ENCODE results near the gene CERS6. TPM values are rescaled to one million over a fixed set of nuclear protein-coding genes. Genes with fewer than 3 reads are reported as not detected.

The CERS6 gene
- total RNA-seq, 1 donor from 2014 or later: 11.3 TPM

DNA sequence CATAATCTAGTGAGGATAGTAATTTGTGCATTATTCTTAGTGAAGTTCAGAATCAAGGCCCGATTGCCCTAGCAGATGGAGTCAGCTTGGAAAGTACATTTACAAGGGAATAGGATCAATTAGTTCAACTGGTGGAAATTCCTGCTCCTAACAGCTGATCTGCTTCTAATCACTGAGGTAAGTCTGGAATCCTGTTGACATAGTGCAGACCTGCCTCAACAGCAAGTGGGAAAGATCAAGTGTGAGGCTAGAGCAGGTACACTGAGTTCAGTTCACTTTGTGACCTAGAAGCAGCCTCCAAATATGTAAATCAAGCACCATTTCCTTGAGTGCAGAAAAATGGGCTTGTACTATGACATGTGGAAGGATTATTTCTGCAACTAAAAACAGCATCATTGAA is 235.1 kb downstream of the CERS6 start:
- ATAC-seq (no peak), DNase-seq (ENCODE audit: low spot score) (no peak)

DNA sequence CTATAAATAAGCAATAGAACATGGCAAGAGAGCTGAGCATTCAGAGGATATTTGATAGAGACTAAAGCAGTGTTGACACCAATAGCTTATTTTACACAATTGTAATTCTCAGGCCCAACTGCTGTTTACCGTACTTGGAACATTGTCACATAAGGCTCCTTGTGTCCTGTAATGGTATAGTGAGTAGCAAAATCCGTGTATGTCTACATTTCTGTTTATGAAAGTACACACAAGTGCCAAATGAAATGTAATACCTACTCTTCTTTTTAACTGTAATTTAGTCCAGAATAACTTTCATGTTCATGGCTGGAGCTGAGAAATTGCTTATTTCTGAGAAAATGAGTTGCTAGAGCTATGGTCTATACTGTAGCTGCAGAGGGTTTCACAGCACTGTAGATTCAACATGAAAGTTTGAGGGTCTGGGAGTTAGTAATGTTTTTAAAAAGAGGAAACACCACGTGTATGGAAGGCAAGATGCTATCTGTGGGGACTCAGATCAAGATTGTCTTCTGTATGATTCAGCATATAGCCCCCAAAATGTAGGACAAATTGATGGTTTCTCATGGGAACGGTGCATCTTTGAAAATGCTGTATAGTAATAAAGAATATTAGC is 236.2 kb downstream of the CERS6 start:
- no peak for DNase-seq (ENCODE audit: low spot score)
- no peak for ATAC-seq

DNA sequence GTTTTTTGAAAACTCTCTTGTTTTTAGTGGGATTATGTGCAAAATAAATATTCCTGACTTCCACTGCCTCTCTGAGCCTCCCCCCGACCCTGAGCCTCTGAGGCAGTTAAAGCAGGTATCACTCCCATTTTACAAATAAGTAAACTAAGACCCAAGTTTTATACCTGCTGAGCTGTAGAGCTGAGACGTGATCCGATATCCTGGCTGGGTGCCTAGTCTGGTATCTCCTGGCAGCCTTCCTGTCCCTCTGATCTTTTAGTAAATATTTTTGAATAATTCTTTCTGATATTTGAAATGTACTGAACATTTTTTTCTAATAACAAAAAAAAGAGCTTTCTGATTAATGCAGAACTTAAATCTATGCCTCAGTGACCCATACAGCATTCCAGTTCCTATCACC is 238.1 kb downstream of the CERS6 start:
- ATAC-seq (peak; percentile 36), DNase-seq (ENCODE audit: low spot score) (no peak)

- no peak for ATAC-seq
- DNase-seq (ENCODE audit: low spot score): no peak
These were observed 238.8 kb downstream of the CERS6 start for GRCh38 chr2:168694866-168695265.

- peak; percentile 26 for ATAC-seq
- no peak for DNase-seq (ENCODE audit: low spot score)
These were observed 241.6 kb downstream of the CERS6 start for GRCh38 chr2:168697668-168698121.

DNA sequence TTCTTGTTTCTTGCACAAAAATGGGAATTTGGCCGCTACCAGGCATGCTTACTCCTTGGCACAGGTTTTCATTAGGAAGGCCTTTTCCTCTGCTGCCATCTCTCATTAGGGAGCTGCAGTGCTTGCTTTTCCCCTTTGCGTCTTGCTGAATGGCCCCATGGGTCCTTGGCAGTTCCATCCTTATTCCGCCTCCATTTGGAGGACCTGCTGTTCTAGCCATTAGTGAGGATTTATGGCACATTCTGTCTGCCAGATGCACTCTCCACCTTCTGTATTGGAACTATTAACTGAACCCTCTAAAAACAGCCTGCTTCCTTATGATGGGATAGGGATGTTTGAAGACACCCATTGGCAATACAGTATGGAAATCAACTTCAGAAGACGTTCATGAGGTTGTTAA is 242.9 kb downstream of the CERS6 start:
- no peak for ATAC-seq
- no peak for DNase-seq (ENCODE audit: low spot score)

- peak; percentile 98 for ATAC-seq
- peak; percentile 95 for DNase-seq (ENCODE audit: low spot score)
These were observed 243.9 kb downstream of the CERS6 start for GRCh38 chr2:168699844-168700417.

DNA sequence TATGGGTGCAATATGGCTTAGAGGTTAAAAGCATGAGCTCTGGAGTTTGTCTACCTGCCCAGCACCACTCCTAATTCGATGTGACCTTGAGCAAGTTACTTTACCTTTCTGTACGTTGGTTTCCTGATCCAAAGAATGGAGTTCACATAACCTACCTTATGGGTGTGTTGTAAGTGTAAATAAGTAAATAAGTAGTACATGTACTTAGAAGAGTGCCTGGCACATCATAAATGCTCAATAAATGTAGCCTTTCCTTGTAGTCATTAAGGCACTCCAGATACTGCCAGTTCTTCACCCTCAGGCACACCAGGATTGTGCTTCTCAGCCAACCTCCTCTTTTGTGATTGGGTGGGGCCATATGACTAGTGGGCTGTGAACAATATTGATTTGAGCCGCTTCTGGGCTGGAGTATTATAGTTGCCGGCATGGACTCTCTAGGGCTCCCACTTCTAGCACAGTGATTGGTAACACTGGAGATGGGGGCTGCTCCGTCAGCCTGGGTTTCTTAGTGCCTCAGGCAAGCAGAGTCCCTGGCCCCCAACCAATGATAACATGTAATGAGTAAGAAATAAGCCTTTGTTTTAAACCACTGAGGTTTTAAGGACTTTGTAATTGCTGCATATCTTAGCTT is 244.7 kb downstream of the CERS6 start:
- ATAC-seq: no peak
- DNase-seq (ENCODE audit: low spot score): no peak

DNA sequence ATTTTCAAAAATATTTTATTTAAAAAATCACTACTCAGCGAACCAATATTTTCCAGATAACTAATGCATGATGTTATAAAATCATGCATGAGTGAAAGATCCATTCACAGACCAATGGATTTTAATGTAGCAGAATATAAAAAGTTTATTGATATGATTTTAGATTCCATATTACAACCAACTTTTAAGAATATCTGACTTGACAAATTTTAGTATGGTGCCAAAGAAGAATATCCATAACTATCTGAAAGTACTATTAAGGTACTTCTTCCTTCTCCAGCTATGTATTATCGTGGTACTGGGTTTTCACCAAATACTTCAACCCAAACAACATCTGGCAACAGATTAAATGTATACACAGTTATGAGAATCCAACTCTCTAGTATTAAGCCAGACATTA is 246.5 kb downstream of the CERS6 start:
- no peak for ATAC-seq
- DNase-seq (ENCODE audit: low spot score): no peak

DNA sequence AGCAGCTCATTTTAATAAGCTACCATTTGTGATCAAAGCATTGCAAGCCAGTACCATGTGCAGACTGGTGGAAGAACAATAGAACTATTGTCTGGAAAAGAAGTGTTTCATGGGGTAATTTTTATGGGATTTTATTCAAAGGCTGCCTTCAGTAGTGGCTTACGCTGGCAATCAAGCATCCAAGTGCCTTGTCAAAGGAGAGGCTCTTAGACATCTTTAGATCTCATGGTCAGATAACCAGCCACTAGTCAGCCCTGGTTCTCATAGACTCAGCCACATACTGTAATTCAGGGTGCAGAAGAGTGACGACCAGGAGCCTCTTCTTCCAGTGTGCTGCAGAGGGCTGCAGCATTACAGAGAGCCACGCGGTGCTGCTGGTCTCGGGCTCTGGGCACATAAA is 247.9 kb downstream of the CERS6 start:
- DNase-seq (ENCODE audit: low spot score) (no peak), ATAC-seq (no peak)

GRCh38 chr2:168705534-168706470 is 249.7 kb downstream of the CERS6 start:
- DNase-seq (ENCODE audit: low spot score): no peak
- peak; percentile 71 for ATAC-seq

- no peak for ATAC-seq
These were observed 250.7 kb downstream of the CERS6 start for GRCh38 chr2:168706806-168707205.

GRCh38 chr2:168708080-168708479 is 252.0 kb downstream of the CERS6 start:
- ATAC-seq (peak; percentile 86), DNase-seq (ENCODE audit: low spot score) (no peak)

More at GRCh38 chr2:168706806-168707205, 250.7 kb downstream of the CERS6 start:
- DNase-seq (ENCODE audit: low spot score): no peak

DNA sequence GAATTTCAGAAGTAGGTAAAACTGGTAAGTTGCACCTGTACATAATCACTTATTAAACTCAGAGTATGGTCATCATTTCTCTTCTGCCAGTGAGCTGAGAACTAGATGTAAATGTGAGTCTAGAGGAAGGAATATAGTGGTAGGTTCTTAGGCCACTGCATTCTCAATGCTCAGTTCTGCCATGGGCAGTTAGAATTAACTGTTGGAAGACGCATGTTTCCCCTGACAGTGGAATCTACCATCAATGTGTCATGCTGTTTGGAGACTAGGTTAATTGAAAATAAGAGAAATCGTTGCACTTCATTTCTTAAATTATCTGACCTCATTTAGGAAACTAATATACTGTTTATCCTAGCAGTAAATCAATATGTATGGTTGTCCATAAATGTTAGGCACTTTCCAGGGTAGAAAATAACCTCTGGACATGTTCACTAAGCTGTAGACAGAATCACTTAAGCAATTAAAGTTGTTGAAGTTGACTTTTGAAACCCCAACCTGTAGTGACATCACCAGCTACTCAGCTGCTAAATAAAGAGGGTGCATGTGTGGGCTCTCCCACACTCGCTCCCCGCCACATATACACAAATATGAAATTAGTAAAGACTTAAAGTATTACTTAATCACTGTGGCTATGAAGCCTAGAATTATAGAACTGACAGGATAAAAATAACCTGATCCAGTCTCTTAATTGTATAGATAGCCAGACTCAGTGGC is 254.8 kb downstream of the CERS6 start:
- no peak for DNase-seq (ENCODE audit: low spot score)
- ATAC-seq: no peak

DNA sequence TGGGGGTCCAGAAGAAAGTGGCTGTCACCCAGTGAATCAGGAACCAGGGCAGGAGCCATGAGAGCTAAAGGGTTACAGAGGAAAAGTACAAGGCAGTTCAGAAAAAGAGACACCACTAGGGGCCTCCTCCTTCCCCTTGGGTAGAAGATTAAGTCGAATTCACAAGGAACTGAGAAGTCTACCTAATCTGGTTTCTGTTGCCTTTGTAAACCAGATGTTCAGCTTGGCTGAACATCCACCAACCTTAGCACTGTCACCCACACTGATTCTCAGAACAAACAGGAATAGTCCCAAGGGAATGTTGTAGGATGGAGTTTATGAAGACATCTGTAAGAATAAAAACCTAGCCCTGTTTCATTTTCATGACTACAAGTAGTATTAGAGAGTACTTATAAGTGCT is 256.0 kb downstream of the CERS6 start:
- no peak for DNase-seq (ENCODE audit: low spot score)
- no peak for ATAC-seq

DNA sequence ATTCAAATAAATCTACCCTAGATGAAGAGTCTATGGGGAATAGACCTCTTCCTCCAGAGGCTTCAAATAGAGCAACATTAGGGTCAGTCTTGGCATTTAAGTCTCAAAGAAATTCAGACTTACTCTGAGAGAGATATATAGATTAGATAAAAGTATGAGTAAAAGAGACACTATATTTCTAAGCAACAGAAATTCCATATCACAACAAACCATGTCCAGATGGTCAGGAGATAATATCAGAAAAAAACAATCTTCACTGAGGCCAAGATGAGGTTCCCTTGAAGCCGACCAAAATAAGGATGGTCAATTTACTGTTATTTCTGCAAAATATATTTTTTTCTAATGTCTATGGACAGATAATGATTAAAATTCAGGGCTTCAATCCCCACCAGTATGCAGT is 257.3 kb downstream of the CERS6 start:
- DNase-seq (ENCODE audit: low spot score) (no peak), ATAC-seq (no peak)

DNA sequence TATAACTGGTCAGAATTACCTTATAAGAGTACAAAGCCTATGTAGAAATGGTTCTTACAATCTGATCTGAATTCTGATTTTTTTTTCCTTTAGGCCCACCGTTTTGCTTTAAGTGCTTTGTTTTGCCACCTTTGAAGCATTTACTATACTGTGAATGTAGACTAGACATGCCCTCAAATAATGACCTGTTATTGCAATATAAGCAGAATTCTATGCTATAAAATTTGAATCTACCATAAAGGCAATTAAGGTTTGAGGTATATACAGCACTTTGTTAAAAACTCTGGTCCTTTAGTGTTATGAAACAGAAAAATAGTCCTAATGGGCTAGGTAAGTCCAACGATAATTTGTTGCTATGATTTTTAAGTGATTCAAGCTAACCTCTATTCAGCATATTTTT is 259.8 kb downstream of the CERS6 start:
- DNase-seq (ENCODE audit: low spot score) (no peak), ATAC-seq (no peak)

- ATAC-seq (no peak), DNase-seq (ENCODE audit: low spot score) (no peak)
These were observed 260.8 kb downstream of the CERS6 start for GRCh38 chr2:168716839-168717238.

DNA sequence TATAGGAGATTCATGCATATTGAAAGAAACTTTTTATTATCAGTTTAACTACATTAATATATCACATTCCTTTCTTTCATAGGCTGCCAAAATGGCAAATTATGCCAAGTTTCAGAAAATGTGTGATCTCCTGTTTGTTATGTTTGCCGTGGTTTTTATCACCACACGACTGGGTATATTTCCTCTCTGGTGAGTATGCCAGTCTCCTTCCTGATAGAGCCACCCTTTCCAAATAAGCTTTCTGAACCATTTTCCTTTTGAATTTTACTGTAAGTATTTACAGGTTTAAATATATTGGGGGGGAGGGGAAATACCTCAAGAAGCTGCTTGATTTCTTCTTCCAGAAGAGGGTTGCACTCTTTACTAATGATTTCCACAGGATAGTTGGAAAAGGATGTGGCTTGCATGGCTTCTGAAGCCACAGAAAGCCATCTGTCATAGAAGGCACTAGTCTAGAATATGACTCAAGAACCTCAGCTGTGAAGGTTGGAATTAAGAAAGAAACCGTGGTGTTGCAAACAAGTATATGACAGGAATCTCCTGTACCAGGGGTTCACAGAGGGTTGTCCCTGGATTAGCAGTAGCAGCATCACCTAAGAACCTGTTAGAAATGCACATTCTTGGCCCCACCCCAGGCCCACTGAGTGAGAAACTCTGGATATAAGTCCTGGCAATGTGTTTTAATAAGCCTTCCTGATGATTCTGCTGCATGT is 261.9 kb downstream of the CERS6 start:
- ATAC-seq: no peak
- no peak for DNase-seq (ENCODE audit: low spot score)

GRCh38 chr2:168718622-168719021 is 262.6 kb downstream of the CERS6 start:
- no peak for DNase-seq (ENCODE audit: low spot score)

More at GRCh38 chr2:168718622-168719021, 262.6 kb downstream of the CERS6 start:
- ATAC-seq: no peak
